ENCODE measurements around the gene CDC34. TPM values are rescaled to one million over a fixed set of nuclear protein-coding genes. Genes with fewer than 3 reads are reported as not detected.
A peak's percentile ranks its signal among the peaks of the same experiment; 100 is the strongest.

The CDC34 gene
- total RNA-seq, 1 experiment from 2014 or later = 87.4 TPM

- H3K9ac ChIP-seq (ENCODE audit: low read length) = no peak overlapping the region
- no peak overlapping the region for H3K4me2 ChIP-seq (ENCODE audit: low read length)
- H3K4me3 ChIP-seq (replicated peaks in 1 of 2; ENCODE audit: low read depth in 1 of 2, low read length in 2 of 2) = no peak overlapping the region
- H3K27ac ChIP-seq (ENCODE audit: low read depth, low read length) = no peak overlapping the region
- POLR2A ChIA-PET = no interaction called here
- CTCF ChIA-PET = interaction anchor here (3.3 kb wide), 1 partner anchor 12 kb away, joined by 28 read pairs; no protein-coding TSS in a partner anchor
- H3K79me2 ChIP-seq (ENCODE audit: insufficient read depth, low read length) = no peaks in the 10 kb centered on the region
- intact Hi-C loops (cut with micrococcal nuclease) = no loop called here
- H2AFZ ChIP-seq (ENCODE audit: low read depth, low read length, poor library complexity, severe bottlenecking) = no peak overlapping the region
- H3K4me1 ChIP-seq (ENCODE audit: control insufficient read depth in 1 of 2, insufficient read depth in 2 of 2, low read length in 2 of 2) = no peaks in the 10 kb centered on the region
- no peaks in the 10 kb centered on the region for H3K27me3 ChIP-seq (ENCODE audit: insufficient read depth, low read length)
- BruUV-seq (replicated peaks) = no TSS peak
- ATAC-seq = no peak
- H3K36me3 ChIP-seq (ENCODE audit: control insufficient read depth in 1 of 2, insufficient read depth in 2 of 2, low read length in 2 of 2) = no peaks in the 10 kb centered on the region
- no peaks in the 10 kb centered on the region for H4K20me1 ChIP-seq (ENCODE audit: insufficient read depth)
- H3K9me3 ChIP-seq (ENCODE audit: control insufficient read depth in 1 of 2, insufficient read depth in 1 of 2, low read depth in 1 of 2, low read length in 2 of 2) = no peaks in the 10 kb centered on the region
- H3K9me2 ChIP-seq (ENCODE audit: insufficient read depth) = no peaks in the 10 kb centered on the region
- no peak for TF ChIP-seq POLR2A (IDR thresholded peaks at IDR 0.05; ENCODE audit: borderline replicate concordance, extremely low read depth, insufficient read depth, insufficient read length)
- no peak for TF ChIP-seq SIN3A (IDR thresholded peaks at IDR 0.05; ENCODE audit: low read depth)
- TF ChIP-seq ZFX (IDR thresholded peaks at IDR 0.05) = no peak
- no peak for TF ChIP-seq ELF1 (IDR thresholded peaks at IDR 0.05; ENCODE audit: borderline replicate concordance, low read depth)
- no peak for TF ChIP-seq RAD21 (IDR thresholded peaks at IDR 0.05; ENCODE audit: low read depth)
- TF ChIP-seq SP1 (IDR thresholded peaks at IDR 0.05; ENCODE audit: low read depth) = no peak
- TF ChIP-seq EZH2 (IDR thresholded peaks at IDR 0.05) = no peak
- TF ChIP-seq SRF (IDR thresholded peaks at IDR 0.05; ENCODE audit: low read depth) = no peak
- no peak for TF ChIP-seq JUND (IDR thresholded peaks at IDR 0.05)
- no peak for TF ChIP-seq CEBPB (IDR thresholded peaks at IDR 0.05; ENCODE audit: low read depth)
- RAD21 ChIA-PET (ENCODE audit: low non-redundant PET in 1 of 2, low total read pairs in 2 of 2, uncharacterized antibody in 2 of 2, unreplicated experiment in 2 of 2) = no interaction called here
- no peak for DNase-seq (ENCODE audit: low read depth, low spot score)
Observed at GRCh38 chr19:522726-523125, 8.8 kb upstream of the CDC34 start.

DNA sequence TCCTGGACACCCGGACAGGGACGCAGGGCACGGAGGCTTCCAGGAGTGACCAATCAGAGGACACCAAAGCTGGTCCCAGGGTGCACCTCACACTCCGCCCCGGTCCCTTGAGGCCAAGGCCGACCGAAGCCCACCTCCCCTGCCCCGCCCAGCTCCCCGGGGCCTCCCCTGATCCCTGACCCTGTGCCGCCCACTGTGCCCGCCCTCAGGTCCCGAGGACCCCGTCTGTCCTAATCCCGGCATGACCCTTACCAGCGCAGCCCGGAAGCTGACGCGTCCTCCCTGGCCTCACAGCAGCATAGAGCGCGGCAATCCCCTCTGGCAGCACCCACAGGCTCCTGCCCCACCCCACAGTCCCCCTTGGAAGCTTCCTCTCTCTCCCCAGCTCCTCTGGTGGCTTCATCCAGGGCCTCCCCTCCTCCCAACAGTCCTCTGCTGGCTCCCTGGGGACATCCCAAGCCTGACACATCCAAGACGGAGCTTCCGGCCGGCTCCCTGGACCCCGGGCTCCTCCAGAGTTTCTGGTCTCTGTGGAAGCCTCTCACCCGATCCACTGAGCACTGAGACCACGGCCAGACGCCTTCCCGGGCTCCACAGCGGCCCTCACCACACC, 7.4 kb upstream of the CDC34 start:
- Histone ChIP-seq H3K79me2 (ENCODE audit: insufficient read depth, low read length) (no peaks in the 10 kb centered on the region), H3K4me2 (ENCODE audit: low read length) (no peak overlapping the region), H3K9me3 (ENCODE audit: control insufficient read depth in 1 of 2, insufficient read depth in 1 of 2, low read depth in 1 of 2, low read length in 2 of 2) (no peaks in the 10 kb centered on the region; a peak in 1 of 4 replicates), H3K4me1 (ENCODE audit: control insufficient read depth in 1 of 2, insufficient read depth in 2 of 2, low read length in 2 of 2) (peaks cover 0 to 8% of the 10 kb centered on the region in 2 experiments; a peak in 2 of 4 replicates), H3K27ac (ENCODE audit: low read depth, low read length) (no peak overlapping the region), H3K9me2 (ENCODE audit: insufficient read depth) (no peaks in the 10 kb centered on the region), H3K27me3 (ENCODE audit: insufficient read depth, low read length) (no peaks in the 10 kb centered on the region), H4K20me1 (ENCODE audit: insufficient read depth) (no peaks in the 10 kb centered on the region), H2AFZ (ENCODE audit: low read depth, low read length, poor library complexity, severe bottlenecking) (no peak overlapping the region), H3K9ac (ENCODE audit: low read length) (no peak overlapping the region), H3K36me3 (ENCODE audit: control insufficient read depth in 1 of 2, insufficient read depth in 2 of 2, low read length in 2 of 2) (no peaks in the 10 kb centered on the region), H3K4me3 (replicated peaks in 1 of 2; ENCODE audit: low read depth in 1 of 2, low read length in 2 of 2) (no peak overlapping the region)
- TF ChIP-seq FOSL1 (IDR thresholded peaks at IDR 0.05; ENCODE audit: low read depth) (no peak), POLR2A (IDR thresholded peaks at IDR 0.05; ENCODE audit: borderline replicate concordance, extremely low read depth, insufficient read depth, insufficient read length) (no peak), CBX3 (IDR thresholded peaks at IDR 0.05; ENCODE audit: low read depth) (no peak), SP1 (IDR thresholded peaks at IDR 0.05; ENCODE audit: low read depth) (no peak), ELF1 (IDR thresholded peaks at IDR 0.05; ENCODE audit: borderline replicate concordance, low read depth) (no peak), JUND (IDR thresholded peaks at IDR 0.05) (no peak), ATF3 (IDR thresholded peaks at IDR 0.05) (no peak), YY1 (IDR thresholded peaks at IDR 0.05; ENCODE audit: extremely low read depth, insufficient replicate concordance, low read depth, low read length) (no peak), REST (IDR thresholded peaks at IDR 0.05; ENCODE audit: low read depth) (no peak), CEBPB (IDR thresholded peaks at IDR 0.05; ENCODE audit: low read depth) (no peak)
- TF ChIP-seq, protein P1, sequence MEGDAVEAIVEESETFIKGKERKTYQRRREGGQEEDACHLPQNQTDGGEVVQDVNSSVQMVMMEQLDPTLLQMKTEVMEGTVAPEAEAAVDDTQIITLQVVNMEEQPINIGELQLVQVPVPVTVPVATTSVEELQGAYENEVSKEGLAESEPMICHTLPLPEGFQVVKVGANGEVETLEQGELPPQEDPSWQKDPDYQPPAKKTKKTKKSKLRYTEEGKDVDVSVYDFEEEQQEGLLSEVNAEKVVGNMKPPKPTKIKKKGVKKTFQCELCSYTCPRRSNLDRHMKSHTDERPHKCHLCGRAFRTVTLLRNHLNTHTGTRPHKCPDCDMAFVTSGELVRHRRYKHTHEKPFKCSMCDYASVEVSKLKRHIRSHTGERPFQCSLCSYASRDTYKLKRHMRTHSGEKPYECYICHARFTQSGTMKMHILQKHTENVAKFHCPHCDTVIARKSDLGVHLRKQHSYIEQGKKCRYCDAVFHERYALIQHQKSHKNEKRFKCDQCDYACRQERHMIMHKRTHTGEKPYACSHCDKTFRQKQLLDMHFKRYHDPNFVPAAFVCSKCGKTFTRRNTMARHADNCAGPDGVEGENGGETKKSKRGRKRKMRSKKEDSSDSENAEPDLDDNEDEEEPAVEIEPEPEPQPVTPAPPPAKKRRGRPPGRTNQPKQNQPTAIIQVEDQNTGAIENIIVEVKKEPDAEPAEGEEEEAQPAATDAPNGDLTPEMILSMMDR (IDR thresholded peaks at IDR 0.05 in 2 of 3, conservative IDR thresholded peaks at IDR 0.05 in 1 of 3; ENCODE audit: borderline replicate concordance in 1 of 3, insufficient read depth in 1 of 3, low read depth in 2 of 3, low read length in 2 of 3) = no peak
- ATAC-seq (peak; percentile 44), DNase-seq (ENCODE audit: low read depth, low spot score) (no peak)
- CTCF ChIA-PET = interaction anchor here (1.0 kb wide), 1 partner anchor 14 kb away, joined by 4 read pairs; no protein-coding TSS in a partner anchor
- intact Hi-C loops (cut with micrococcal nuclease) = no loop called here
- no TSS peak for BruUV-seq (replicated peaks)
- POLR2A ChIA-PET = no interaction called here
- RAD21 ChIA-PET (ENCODE audit: low non-redundant PET in 1 of 2, low total read pairs in 2 of 2, uncharacterized antibody in 2 of 2, unreplicated experiment in 2 of 2) = no interaction called here
